GM18873 (cell line): Measurements from ENCODE around the gene CAND2.

Experiments used
- ATAC-seq: cut with Tn5 transposase; IDR thresholded peaks from one replicate; pipeline ENCODE4 v1.9.1; 2021; ENCODE audit warnings: mild to moderate bottlenecking, moderate library complexity, moderate number of reproducible peaks; ENCODE audit not compliant: unreplicated experiment, low FRiP score

Gene CAND2

DNA sequence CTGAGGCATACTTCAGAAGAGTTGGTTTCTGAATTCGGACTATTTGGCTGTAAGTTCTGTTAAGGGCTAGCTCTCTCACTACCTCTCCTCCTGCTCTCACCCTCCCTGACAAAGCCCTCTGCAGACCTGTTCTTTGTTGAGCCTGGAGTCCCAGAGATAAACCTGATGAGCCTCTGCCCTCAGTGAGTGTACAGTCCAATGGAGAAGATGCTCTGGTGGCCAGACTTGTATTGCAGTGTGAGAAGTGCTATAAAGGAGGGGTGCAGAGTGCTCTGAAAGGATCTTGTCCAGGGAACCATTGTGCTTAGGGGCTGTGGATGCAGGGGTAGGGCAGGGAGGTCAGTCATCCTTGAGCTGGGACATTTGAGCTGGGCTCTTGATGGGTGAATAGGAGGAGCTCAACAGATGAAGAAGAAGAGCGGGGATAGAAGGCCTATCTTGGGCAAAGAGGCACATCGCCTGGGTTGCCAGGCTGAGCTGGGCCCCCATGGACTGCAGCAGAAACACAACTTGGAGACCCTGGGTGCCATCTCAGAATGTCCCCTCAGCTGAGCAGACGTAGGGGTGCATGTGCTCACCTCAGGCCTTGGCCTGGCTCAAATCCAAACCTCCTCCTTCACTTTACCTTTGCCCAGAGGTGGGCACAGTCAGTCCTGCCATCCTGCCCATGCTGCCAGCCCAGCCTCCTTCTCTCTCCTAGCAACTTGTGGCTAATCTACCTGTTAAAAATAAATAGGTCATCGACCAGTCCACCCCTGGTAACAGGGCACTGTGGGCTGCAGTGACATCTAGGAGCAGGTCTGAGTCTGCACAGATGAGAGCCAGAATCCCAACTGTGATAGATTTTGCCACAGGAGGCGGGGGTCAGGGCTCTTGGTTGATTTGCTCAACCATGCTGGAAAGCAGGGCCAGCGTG is 3.3 kb downstream of the CAND2 start:
- no peak for ATAC-seq

DNA sequence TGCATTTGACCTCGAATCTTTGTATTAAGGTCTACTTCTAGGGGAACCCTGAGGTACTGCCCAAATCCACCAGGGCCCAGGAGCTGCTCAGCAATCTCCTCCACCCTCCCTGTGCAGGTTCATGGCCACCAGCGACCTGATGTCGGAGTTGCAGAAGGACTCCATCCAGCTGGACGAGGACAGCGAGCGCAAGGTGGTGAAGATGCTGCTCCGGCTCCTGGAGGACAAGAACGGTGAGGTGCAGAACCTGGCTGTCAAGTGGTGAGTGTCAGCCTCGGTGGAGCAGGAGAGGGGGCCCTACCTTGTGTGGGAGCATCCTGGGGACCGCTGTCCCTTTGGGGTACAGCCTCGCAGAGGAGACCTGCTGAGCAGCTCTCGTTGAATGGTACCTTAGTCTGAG is 6.9 kb downstream of the CAND2 start:
- ATAC-seq: no peak

DNA sequence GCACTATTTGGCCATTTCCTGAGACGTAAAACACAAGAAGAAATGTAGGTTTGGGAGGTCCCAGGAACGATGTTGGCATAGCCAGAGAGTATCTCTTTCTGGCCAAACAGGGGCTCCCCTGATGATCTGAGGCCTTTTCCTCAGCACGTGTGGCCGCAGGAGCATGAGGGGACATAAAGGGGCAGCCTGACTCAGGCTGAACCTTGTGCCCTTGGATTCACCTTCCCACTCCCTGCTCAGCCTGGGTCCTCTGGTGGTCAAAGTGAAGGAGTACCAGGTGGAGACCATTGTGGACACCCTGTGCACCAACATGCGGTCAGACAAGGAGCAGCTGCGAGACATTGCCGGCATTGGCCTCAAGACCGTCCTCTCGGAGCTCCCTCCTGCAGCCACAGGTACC is 10.6 kb downstream of the CAND2 start:
- no peak for ATAC-seq

DNA sequence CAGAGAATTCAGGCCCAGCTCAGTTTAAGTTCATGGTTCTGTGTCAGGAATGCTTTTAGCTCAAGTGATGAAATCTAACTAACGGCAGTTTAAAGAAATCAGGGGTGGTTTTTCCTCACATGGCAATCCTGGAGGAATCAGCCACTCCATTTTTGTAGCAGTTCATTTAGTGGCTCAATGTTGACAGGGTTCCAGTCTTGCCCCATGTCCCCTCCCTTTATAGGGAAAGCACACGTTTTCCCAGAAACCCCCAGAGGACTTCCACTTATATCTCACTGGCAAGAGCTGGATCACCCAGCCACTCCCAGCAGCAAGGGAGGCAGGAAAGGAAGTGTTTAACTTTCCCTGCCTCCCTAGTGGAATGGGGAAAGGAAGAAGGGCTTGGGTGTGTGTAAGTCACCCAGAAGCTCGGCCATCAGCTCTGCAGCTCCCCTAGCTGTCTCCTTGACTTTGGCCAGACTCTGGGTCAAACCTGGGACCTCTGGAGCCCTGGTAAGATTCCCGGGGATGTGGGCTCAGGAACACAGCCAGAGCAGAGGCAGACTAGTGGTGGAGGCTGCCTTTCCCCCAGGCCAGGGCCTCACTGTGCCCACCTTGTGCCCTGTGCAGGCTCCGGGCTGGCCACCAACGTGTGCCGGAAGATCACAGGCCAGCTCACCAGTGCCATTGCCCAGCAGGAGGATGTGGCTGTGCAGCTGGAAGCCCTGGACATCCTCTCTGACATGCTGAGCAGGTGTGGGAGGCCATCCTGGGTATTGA is 11.3 kb downstream of the CAND2 start:
- ATAC-seq: no peak

DNA sequence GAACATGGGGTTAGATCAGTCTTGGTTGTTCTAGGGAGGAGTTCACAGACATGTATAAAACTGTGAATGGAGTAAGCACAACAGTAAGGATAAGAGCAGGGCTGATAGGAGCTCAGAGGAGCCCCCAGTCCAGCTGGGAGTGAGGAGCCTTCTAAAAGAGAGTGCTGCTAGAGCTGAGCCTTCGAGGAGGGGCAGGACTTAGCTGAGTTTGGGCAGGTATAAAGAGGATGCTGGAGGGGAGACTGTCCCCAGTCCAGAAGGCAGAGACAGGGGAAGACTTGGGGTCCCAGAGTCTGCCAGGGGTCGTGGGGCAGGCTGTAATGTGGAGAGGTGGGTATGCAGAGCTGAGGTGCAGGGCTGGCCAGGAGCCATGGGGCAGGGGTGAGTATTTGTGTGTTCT is 12.1 kb downstream of the CAND2 start:
- ATAC-seq: no peak

DNA sequence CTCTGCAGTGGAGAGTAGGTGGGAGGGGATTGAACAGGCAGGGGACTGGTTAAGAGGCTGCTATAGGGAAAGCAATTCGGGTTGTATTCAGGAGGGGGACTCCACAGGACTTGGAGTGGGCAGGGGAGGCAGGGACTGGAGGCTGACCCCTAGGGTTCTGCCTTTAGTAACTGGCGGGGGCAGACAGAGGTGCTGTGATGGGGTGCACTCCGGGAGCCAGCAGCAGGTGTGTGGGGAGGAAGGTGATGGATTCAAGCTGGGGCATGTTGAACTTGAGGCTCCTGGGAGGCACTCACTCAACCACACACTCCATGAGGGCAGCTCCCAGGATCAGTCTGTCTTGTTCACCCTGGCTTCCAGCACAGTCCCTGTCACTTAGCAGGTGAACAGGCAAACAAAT is 12.5 kb downstream of the CAND2 start:
- no peak for ATAC-seq

DNA sequence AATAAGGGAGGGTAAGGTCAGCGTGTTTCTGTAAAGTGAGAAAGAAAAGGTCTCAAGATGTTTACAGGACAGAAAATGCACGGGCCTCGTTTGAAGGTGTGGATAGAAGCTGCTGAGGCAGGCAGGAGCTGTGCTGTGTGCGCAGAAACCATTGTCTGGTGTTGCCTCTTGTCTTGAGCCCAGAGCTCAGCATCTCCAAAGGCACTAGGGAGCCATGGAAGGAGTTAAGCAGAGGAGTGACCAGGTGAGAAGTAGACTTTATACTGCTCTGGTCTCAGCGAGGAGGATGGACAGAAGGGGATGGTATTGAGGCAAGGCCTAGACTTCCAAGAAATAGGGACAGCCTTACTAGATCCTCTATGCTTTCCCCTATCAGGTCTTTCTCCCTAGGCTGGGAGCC is 13.0 kb downstream of the CAND2 start:
- no peak for ATAC-seq

DNA sequence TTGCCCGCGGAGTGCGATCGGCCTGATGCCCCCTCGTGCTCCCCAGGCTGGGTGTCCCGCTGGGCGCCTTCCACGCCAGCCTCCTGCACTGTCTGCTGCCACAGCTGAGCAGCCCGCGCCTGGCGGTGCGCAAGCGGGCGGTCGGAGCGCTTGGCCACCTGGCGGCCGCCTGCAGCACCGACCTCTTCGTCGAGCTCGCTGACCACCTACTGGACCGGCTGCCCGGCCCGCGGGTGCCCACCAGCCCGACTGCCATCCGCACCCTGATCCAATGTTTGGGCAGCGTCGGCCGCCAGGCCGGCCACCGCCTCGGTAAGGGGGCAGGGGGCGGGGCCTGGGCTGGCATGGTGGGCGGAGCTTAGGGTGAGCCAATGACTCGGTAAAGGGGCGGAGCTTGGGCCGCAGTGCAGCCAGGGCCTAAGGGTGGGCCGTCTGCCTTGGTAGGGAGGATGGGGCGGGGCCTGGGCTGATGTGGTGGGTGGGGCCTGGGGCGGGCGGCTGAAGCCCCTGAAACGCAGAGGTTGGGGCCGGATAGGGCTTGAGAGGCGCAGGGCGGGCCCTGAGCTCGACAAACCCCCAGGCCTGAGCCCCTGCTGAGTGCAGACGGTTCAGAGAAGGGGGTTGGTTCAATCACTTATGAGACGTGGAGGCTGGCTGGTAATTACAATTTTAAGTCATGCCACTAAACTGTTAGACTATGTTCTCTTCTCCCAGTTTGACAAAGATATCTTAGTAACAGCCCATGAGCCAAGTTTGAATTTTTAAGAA is 13.7 kb downstream of the CAND2 start:
- ATAC-seq: peak; percentile 97

DNA sequence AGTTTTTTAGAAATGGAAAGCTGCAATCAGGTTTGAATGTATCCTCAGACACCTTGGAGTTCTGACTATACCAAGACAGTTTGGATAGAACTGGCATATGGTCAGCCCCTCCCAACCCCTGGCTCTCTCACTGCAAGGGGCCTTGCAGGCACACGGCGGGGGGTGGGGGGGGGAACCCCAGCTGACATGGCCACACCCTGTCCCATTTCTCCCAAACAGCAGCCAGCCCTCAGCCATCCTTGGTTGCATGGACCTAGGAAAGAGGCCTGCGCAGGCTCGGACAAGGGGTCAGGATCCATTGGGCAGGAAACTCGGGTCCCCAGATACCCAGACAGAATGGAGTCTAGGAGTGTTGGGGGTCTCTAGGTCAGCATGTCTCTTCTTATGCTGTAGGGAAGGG is 14.5 kb downstream of the CAND2 start:
- ATAC-seq: no peak

DNA sequence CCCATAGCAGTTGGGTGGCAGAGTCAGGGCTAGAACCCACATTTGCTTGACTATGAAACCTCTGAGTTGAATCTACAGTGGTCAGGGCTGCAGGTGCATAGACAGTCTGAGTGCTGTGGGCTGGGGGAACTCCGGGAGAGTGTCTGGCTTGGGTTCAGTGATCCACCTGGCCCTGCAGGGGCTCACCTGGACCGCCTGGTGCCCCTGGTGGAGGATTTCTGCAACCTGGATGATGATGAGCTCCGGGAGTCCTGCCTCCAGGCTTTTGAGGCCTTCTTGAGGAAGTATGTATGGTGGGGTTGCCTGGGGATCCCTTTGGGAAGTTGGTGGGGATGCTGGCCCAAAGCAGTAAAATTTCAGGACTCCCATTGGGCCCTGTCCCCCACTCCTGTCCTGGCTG is 16.3 kb downstream of the CAND2 start:
- no peak for ATAC-seq

DNA sequence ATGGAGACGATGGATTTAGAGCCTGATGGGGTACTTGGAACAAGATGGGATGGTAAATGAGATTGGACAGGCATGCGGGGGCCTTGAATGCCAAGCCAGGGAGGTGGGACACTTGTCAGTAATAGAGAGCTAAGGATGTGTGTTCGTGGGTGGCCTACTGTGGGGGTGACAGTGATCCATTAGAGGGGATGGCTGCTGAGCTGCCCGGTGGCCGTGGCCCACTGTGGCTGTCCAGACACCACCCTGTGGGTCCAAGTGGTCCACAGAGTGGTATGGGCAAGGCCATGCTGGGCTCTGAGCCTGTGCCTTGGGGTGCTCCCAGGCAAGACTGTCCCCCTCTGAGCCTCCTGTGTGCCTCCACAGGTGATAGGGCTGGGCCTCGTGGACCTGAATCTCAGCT is 17.5 kb downstream of the CAND2 start:
- ATAC-seq: no peak

DNA sequence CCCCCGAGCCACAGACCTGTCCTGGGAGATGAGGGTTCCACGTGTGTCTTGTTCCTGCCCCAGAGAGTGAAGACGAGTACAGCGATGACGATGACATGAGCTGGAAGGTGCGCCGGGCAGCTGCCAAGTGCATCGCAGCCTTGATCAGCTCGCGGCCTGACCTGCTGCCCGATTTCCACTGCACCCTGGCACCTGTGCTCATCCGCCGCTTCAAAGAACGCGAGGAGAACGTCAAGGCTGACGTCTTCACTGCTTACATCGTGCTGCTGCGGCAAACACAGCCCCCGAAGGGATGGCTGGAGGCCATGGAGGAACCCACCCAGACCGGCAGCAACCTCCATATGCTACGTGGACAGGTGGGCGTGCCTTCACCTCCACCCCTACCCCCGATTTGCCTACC is 18.6 kb downstream of the CAND2 start:
- no peak for ATAC-seq

DNA sequence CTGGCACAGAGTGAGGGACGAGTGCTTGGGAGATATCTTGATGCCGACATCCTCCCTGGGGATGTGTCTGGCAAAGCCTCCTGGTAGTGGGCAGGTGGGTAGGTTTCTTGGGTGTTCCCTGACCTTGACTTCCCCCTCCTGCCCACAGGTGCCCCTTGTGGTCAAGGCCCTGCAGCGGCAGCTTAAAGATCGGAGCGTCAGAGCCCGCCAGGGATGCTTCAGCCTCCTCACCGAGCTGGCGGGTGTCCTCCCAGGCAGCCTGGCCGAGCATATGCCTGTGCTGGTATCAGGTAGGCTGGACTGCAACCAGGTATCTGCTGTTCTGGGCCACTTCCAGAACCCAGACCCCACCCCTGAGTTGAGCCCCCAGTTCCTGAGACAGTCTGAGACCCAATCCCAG is 19.2 kb downstream of the CAND2 start:
- no peak for ATAC-seq

DNA sequence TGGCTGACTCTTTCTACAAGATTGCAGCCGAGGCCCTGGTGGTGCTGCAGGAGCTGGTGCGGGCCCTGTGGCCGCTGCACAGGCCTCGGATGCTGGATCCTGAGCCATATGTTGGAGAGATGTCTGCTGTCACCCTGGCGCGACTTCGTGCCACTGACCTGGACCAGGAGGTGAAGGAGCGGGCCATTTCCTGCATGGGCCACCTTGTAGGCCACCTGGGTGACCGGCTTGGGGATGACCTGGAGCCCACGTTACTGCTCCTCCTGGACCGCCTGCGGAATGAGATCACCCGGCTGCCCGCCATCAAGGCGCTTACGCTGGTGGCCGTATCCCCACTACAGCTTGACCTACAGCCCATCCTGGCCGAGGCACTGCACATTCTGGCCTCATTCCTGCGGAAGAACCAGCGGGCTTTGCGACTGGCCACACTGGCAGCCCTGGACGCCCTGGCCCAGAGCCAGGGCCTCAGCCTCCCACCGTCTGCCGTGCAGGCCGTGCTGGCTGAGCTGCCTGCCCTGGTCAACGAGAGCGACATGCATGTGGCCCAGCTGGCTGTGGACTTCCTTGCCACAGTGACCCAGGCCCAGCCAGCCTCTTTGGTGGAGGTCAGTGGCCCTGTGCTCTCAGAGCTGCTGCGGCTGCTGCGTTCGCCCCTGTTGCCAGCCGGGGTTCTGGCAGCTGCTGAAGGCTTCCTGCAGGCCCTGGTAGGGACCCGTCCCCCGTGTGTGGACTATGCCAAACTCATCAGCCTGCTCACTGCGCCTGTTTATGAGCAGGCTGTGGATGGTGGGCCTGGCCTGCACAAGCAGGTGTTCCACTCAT is 20.3 kb downstream of the CAND2 start:
- no peak for ATAC-seq

DNA sequence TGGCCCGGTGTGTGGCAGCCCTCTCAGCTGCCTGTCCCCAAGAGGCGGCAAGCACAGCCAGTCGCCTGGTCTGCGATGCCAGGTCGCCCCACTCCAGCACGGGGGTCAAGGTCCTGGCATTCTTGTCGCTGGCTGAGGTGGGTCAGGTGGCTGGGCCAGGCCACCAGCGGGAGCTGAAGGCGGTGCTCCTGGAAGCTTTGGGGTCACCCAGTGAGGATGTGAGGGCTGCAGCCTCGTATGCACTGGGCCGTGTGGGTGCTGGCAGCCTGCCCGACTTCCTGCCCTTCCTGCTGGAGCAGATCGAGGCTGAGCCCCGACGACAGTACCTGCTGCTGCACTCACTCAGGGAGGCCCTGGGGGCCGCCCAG is 20.8 kb downstream of the CAND2 start:
- no peak for ATAC-seq

DNA sequence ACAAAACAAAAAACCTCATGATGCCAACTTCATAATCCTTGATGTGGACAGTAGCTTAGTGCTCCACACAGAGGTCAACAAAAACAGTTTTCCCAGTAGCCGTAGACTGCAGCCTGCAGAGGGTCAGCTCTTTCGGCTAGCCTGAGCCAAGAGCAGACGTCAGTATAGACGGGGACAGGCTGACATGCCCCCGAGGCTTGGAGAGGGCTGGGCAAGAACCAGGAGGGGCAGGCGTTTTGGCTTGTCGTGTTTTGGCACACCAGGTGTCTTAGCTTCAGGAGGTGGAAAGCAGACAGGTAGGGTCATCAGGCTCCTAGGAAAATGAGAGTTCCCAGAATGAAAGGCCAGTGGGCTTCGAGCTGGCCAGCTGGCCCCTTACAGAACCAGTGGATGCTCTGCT is 21.8 kb downstream of the CAND2 start:
- ATAC-seq: no peak

DNA sequence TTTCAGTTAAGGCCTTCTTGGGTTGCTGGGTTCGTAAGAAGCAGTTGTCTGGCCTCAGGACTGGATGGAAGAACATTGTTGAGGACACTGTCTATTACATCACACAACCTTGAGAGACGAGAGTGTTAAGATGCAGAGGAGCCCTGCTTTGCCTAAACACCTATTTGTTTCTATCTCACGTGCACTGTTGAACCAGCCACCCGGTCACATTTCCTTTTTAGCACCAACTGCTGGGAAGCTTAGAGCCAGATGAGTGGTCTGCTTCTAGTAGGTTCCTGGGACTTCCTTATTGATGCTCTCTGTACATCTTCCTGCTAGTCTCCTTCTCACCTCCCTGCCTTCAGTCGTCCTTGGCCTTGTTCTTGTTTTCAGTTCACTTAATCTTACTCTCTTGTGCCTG is 22.3 kb downstream of the CAND2 start:
- no peak for ATAC-seq

DNA sequence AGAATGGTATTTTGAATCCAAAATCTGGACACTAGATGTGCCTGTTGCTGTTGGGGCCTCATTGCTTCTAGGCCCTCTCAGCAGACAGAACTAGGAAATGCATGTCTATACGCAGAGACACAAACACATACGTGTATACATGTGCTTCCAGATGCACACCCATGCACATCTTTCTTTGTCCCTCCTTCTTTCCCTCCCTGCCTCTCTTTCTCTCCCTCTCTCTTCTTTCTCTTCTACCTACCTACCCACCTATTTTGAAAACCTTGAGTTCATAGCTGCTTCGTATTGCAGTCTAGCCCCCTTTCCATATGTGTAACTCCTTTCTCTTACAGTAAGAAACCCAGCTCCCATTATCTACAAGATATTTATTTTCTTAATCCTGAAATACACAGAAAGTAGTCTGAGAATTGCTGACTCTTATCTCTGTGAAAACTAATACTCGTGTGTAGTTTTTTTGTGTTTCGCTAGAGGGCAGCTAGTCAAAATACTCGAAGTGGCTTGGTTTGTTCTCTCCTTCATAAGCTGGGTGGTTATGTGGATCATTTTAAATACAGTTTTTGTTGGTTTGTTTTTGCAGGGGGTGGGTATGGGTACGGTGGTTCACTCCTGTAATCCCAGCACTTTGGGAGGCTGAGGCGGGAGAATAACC is 26.4 kb downstream of the CAND2 start:
- ATAC-seq: no peak

DNA sequence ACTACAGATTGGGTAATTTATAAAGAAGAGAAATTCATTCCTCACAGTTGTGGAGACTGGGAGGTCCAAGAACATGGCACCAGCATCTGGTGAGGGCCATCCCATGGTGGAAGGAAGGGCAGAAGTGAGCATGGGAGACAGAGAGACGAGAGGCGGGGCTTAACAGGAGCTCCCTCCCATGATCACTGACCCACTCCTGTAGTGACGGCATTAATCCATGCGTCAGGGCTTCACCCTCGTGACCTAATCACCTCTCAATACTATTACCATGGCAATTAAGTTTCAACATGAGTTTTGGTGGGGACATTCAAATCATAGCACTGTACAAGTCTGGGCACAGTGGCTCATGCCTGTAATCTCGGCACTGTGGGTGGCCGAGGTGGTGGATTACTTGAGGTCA is 27.8 kb downstream of the CAND2 start:
- no peak for ATAC-seq

DNA sequence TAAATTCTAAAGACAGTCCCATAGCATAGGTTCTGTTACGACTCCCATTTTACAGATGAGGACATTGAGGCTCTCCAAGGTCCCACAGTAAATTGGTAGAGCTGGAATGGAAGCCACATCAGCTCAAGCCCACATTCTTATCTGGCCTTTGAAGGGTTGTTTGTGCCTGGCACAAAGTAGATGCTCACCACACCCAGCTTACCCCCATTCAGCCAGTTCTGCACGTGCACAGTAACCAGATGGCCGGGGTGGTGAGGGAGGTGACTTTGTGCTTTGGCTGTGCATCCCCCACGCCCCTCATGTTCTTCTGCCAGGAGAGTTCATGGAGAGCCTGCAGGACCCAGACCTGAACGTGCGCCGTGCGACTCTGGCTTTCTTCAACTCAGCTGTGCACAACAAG is 28.7 kb downstream of the CAND2 start:
- ATAC-seq: no peak
